Activated T-helper 17 cell treated with anti-CD3 and anti-CD28 coated beads, Interleukin-2, amount 50 U/mL, for 72 hours (primary cell): ENCODE measurements around the gene LIPT1. TPM values are rescaled to one million over a fixed set of nuclear protein-coding genes. Genes with fewer than 3 reads are reported as not detected.
A peak's percentile ranks its signal among the peaks of the same experiment; 100 is the strongest.
"Not testable (repeated sequence)": the region's sequence is repeated elsewhere in the genome, so short reads cannot be mapped to it uniquely, and the experiment has no call there.

Source experiments
- ATAC-seq: fragments of 150-1000 bp; cut with Tn5 transposase; replicated peaks from 2 replicates; pipeline ENCODE4 v1.10.0; 2021; ENCODE audit warnings: mild to moderate bottlenecking, moderate library complexity
- H3K27ac Mint-ChIP-seq: one replicate; pipeline ENCODE4 v1.8.0; 2022; ENCODE audit warnings: mixed read lengths
- H3K27me3 Mint-ChIP-seq: one replicate; pipeline ENCODE4 v1.8.0; 2022; ENCODE audit warnings: mixed read lengths
- H3K36me3 Mint-ChIP-seq: one replicate; pipeline ENCODE4 v1.8.0; 2022; ENCODE audit warnings: low read depth, mild to moderate bottlenecking, mixed read lengths
- H3K4me1 Mint-ChIP-seq: one replicate; pipeline ENCODE4 v1.8.0; 2022; ENCODE audit warnings: mixed read lengths
- H3K4me3 Mint-ChIP-seq: one replicate; pipeline ENCODE4 v1.8.0; 2022; ENCODE audit warnings: mild to moderate bottlenecking, mixed read lengths
- H3K9me3 Mint-ChIP-seq: one replicate; pipeline ENCODE4 v1.8.0; 2022; ENCODE audit warnings: mixed read lengths
- total RNA-seq, 2 donors: library from RNA; stranded (reverse); gene quantifications; one replicate each; pipeline ENCODE4 v1.2.3, GENCODE V29; 2022

The LIPT1 gene
- total RNA-seq, 2 donors from 2014 or later = 3.3 to 5.5 TPM

GRCh38 chr2:99192364-99192763, 37.6 kb downstream of the LIPT1 start:
- not testable (repeated sequence) for H3K27me3 Mint-ChIP-seq, H3K4me3 Mint-ChIP-seq, ATAC-seq, H3K4me1 Mint-ChIP-seq, H3K9me3 Mint-ChIP-seq
- Mint-ChIP-seq H3K27ac (peak overlapping the region; percentile 5), H3K36me3 (peaks cover 90% of the 10 kb centered on the region)

DNA sequence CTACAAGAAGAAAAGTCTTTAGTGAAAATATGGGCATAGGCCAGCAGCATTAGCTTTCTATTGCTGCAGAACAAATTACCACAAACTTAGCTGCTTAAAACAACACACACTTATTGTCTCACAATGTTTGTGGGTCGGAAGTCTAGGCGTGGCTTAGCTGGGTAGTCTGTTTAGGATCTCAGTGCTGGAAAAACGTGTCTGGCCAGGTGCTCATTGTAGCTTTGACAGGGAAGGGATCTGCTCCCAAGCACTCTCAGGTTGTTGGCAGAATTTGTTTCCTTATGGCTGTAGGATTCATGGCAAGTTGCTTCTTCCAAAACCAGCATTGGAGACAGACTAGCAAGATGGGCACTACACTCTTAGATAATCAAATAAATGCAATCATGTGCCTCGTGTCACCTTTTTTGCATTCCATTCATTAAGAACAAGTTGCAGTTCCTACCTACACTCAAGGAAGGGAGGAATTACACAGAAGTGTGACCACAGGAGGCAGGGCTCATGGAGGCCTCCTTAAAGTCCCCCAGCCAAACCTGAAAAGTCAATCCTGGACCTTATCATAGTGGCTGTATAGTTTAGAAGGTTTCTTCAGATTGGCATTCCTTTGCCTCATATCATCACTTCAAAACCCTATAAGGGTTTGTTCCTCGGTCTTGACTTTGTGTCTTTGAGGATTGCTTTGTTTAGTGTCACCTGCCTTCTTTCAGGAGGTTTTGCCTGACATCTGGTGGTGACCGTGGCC, 43.5 kb downstream of the LIPT1 start:
- H3K27me3 Mint-ChIP-seq = no peaks in the 10 kb centered on the region
- no peaks in the 10 kb centered on the region for H3K9me3 Mint-ChIP-seq
- H3K27ac Mint-ChIP-seq = no peak overlapping the region
- H3K4me3 Mint-ChIP-seq = no peak overlapping the region
- no peaks in the 10 kb centered on the region for H3K4me1 Mint-ChIP-seq
- H3K36me3 Mint-ChIP-seq = peaks cover 46% of the 10 kb centered on the region
- no peak for ATAC-seq

DNA sequence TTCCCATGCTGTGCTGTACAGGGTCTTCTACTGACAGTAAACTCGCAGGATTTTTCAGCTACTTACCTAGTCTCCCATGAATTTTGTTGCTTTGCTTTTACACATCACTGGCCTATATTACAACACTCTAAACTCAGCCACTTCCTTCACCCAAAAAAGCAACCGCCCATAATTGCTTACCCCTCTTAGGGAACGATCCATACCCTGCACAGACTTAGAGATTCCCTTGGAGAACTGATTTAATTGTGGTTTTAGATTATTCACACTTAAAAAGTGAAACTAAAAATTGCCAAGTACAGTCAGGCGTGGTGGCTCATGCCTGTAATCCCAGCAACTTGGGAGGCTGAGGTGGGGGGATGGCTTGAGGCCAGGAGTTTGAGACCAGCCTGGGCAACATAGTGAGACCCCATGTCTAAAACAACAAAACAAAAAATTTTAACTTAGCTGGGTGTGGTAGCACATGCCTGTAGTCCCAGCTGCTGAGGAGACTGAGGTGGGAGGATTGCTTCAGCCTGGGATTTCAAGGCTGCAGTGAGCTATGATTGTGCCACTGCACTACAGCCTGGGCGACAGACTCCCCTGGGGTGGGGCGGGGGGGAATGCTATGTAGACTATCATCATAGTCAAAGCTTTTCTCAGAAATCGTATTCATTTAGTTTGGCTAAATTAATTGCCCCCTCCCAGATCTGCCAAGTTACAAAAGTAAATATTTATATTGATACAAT, 45.5 kb downstream of the LIPT1 start:
- Mint-ChIP-seq H3K36me3 (peaks cover 35% of the 10 kb centered on the region), H3K9me3 (no peaks in the 10 kb centered on the region), H3K27me3 (no peaks in the 10 kb centered on the region), H3K4me3 (no peak overlapping the region), H3K4me1 (no peaks in the 10 kb centered on the region), H3K27ac (no peak overlapping the region)
- no peak for ATAC-seq

GRCh38 chr2:99201959-99202678, 47.4 kb downstream of the LIPT1 start:
- ATAC-seq = no peak
- Mint-ChIP-seq H3K36me3 (peaks cover 16% of the 10 kb centered on the region), H3K27me3 (no peaks in the 10 kb centered on the region), H3K9me3 (no peaks in the 10 kb centered on the region), H3K4me3 (no peak overlapping the region), H3K4me1 (no peaks in the 10 kb centered on the region), H3K27ac (peak overlapping the region; percentile 8)

DNA sequence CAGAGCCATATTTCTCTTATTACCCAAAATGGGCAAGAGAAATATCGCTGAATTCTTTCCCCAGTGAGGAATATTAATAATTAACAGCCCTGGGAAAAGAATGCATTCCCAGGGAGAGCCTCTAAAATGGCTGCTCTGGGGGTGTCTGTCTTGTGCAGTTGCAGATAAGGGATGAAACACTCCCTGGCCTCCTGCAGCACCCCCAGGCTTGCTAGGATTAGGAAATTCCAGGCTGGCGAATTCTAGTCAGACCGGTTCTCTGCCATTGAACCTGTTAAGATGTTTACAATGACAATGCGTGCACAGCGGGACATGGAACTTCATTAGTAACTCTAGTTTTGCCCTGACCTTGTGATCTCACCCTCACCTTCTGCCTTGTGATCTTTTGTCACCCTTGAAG, 50.7 kb downstream of the LIPT1 start:
- Mint-ChIP-seq H3K36me3 (peaks cover 12% of the 10 kb centered on the region), H3K27me3 (no peaks in the 10 kb centered on the region), H3K9me3 (no peaks in the 10 kb centered on the region), H3K4me1 (no peaks in the 10 kb centered on the region), H3K27ac (no peak overlapping the region), H3K4me3 (no peak overlapping the region)
- no peak for ATAC-seq

Other genes starting within 250 kb of the LIPT1 start
- gene CRACDL, start 218.7 kb upstream of the LIPT1 start, total RNA-seq = under 1 TPM; 0.13 to 0.16 TPM
- 1 to 10 TPM; 1.9 TPM for gene C2orf15, start 13.3 kb upstream of the LIPT1 start, total RNA-seq
- gene TSGA10, start within 50 bp of the LIPT1 start, total RNA-seq = 1 to 10 TPM; 3.5 to 9.8 TPM
- gene MITD1, start 26.1 kb downstream of the LIPT1 start, total RNA-seq = 10 to 100 TPM; 68.7 to 71.5 TPM
- 10 to 100 TPM; 25.7 to 26.0 TPM for gene MRPL30, start 26.2 kb downstream of the LIPT1 start, total RNA-seq
- gene LYG2, start 100.7 kb downstream of the LIPT1 start, total RNA-seq = not detected
- 1 to 10 TPM in 1 of 2 donors, under 1 TPM in 1; 0.58 to 1.3 TPM for gene LYG1, start 146.2 kb downstream of the LIPT1 start, total RNA-seq
- 10 to 100 TPM; 18.6 to 26.8 TPM for gene TXNDC9, start 181.4 kb downstream of the LIPT1 start, total RNA-seq
- 10 to 100 TPM; 54.1 to 77.8 TPM for gene EIF5B, start 182.4 kb downstream of the LIPT1 start, total RNA-seq